IPS-18a (cell line): ENCODE measurements around the gene TPST2.
A peak's percentile ranks its signal among the peaks of the same experiment; 100 is the strongest.

Experiments
- H3K27ac ChIP-seq: one replicate; pipeline ENCODE4 v1.5.1; 2013; ENCODE audit warnings: low read length
- H3K27me3 ChIP-seq: one replicate; pipeline ENCODE4 v1.6.1; 2013; ENCODE audit warnings: mild to moderate bottlenecking, low read length; ENCODE audit not compliant: control insufficient read depth, insufficient read depth
- H3K36me3 ChIP-seq: one replicate; pipeline ENCODE4 v1.6.1; 2013; ENCODE audit warnings: low read depth, low read length; ENCODE audit not compliant: control insufficient read depth
- H3K4me1 ChIP-seq: one replicate; pipeline ENCODE4 v1.6.1; 2013; ENCODE audit warnings: low read depth, low read length; ENCODE audit not compliant: control insufficient read depth
- H3K4me3 ChIP-seq: one replicate; pipeline ENCODE4 v1.5.1; 2013; ENCODE audit warnings: low read length
- H3K9ac ChIP-seq: one replicate; pipeline ENCODE4 v1.6.1; 2013; ENCODE audit warnings: mild to moderate bottlenecking, low read length, moderate library complexity
- H3K9me3 ChIP-seq: one replicate; pipeline ENCODE4 v1.6.1; 2013; ENCODE audit warnings: low read depth, low read length; ENCODE audit not compliant: control insufficient read depth

Gene TPST2

DNA sequence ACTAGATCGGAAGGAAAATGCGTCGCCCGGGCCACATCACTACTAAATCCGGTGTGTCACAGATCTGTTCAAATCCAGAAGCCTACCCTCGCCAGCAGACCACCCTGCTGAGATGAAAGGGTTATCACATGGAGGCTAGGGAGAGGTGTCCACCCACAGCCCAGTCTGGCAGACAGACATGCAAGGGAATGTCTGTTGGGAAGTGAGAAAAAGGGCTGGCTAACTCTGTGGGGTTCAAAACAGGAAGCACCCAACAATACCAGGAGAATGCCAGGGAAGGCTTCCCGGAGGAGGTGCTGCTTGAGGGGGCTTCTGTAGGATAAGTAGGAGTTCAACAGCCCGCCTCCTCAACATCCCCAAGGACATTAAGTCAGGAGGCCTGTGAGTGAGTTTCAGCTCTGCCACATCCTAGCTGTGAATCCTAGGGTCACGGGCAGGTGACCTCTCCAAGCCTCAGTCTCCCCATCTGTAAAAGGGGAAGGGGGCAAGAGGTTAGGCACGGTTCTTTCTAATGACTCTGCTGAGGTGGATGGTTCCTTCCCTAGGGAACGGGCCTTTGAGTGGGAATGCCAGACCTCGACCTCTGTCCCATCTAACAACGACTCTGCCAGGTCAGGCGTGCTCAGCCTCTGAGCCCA, 1.1 kb downstream of the TPST2 start:
- H3K4me1 ChIP-seq: peaks cover 16% of the 10 kb centered on the region
- H3K27me3 ChIP-seq: no peaks in the 10 kb centered on the region
- H3K4me3 ChIP-seq: peak overlapping the region; percentile 87
- no peak overlapping the region for H3K27ac ChIP-seq
- H3K9me3 ChIP-seq: no peaks in the 10 kb centered on the region
- H3K9ac ChIP-seq: peak overlapping the region; percentile 77
- H3K36me3 ChIP-seq: peaks cover 11% of the 10 kb centered on the region

DNA sequence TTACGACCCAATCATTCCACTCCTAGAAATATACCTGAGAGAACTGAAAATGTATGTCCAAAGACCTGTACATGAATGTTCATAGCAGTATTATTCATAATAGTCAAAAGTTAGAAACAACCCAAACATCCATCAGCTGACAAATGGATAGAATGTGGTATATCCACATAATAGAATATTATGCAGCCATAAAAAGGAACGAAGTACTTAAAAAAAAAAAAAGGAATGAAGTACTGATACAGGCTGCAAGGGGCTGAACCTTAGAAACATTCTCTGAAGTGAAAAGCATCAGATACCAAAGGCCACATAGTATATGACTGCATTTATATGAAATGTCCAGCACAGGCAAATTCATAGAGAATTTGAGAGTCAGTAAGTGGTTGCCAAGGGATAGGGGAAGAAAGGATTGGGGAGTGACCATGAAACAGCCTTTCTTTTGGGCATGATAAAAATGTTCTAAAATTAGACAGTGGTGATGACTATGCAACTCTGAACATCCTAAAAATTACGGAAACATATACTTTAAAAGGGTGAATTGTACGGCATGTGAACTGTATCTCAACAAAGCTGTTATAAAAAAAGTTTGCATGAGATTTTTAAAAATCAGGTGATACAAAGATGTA, 1.8 kb downstream of the TPST2 start:
- Histone ChIP-seq H3K4me3 (peak overlapping the region; percentile 87), H3K27me3 (no peaks in the 10 kb centered on the region), H3K4me1 (peaks cover 16% of the 10 kb centered on the region), H3K36me3 (peaks cover 11% of the 10 kb centered on the region), H3K9me3 (no peaks in the 10 kb centered on the region), H3K9ac (no peak overlapping the region), H3K27ac (no peak overlapping the region)

DNA sequence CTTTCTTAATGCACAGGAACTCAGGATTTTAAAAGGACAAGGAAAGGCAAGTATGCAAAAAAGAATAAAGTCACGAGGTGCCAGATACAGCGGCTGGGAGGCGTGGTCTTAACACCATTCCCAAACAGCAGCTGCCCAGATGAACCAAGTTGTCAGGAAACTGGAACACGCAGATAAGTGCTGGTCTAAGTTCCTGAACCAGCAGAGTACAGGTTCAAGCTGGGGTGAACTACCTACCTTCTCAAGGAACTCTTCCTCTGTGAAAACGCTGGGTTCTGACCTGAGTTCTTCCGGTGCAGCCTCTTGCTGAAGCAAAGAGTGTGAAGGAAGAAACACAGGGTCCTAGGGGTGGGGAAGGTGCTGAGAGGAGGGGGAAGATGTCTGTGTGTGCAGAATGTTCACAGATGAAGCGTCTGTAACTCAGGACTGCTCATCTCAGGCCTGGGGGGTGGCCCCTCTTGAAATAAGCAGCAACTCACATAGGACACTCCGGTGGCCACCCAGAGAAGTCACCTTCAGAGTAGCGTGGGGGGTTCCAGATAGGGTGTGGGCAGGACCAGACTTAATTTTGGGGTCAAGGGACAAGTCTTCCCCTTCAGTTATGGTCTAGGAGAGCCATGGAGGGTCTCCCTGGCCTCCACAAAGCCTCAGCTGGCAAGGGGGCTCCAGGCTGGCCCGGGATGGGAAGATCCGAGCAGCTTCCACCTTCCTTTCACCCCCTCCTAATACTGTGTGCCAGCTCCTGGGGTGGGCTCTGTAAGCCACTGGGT, 3.2 kb downstream of the TPST2 start:
- Histone ChIP-seq H3K4me1 (peaks cover 17% of the 10 kb centered on the region), H3K27ac (no peak overlapping the region), H3K9me3 (no peaks in the 10 kb centered on the region), H3K9ac (no peak overlapping the region), H3K27me3 (no peaks in the 10 kb centered on the region), H3K36me3 (peaks cover 20% of the 10 kb centered on the region), H3K4me3 (no peak overlapping the region)

DNA sequence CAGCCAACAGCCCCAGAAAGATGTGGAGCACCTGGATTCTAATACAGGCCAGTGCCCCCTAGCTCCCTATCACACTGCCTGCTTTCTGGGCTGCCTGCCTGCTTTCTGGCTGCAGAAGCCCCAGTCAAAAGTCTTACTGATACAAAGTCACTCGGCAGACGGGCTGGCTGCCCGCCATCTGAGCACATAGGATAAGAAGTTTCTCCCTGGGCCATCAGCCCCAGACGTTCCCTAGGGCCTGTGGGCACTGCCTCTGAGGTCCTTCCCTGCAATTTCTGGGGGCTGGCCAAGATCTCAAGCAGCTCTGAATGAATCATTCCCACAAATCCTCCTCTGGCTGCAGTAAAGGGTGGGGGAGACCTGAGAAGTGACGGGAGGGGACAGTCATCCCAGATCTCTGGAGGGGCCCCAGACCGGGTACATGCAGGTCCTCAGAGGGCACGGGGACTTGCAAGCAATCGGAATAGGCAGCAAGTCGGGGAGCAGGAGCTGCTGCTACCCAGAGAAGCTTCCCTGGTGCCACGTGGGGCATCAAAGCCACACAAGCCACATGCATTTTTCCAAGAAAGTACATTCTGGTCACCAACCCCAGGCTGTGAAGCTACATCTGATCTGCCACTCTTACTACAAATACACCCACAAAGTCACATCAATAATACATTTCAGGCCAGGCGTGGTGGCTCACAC, 4.7 kb downstream of the TPST2 start:
- Histone ChIP-seq H3K4me3 (no peak overlapping the region), H3K27me3 (no peaks in the 10 kb centered on the region), H3K9ac (no peak overlapping the region), H3K9me3 (no peaks in the 10 kb centered on the region), H3K27ac (no peak overlapping the region), H3K4me1 (peaks cover 25% of the 10 kb centered on the region), H3K36me3 (peaks cover 24% of the 10 kb centered on the region)

DNA sequence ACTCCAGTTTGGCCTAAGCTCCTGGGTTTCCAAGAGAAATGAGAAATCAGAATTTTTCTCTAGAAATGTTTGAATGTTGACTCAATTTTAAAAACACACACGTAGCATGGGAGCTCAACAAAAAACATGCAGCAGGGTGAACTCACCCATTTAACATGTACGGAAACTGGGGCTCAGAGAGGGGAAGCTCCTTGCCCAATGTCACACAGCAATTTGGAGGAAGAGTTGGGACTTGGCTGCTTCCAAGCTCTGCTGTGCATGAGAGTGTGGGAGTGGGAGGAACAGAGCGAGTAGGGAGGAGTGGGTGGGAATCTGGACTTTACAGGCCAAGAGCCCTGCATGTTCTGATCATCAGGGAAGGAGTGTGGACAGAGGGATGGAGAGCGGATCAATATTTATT, 5.9 kb downstream of the TPST2 start:
- Histone ChIP-seq H3K9ac (no peak overlapping the region), H3K27me3 (no peaks in the 10 kb centered on the region), H3K36me3 (peaks cover 24% of the 10 kb centered on the region), H3K9me3 (no peaks in the 10 kb centered on the region), H3K4me1 (peaks cover 34% of the 10 kb centered on the region), H3K4me3 (no peak overlapping the region), H3K27ac (no peak overlapping the region)

DNA sequence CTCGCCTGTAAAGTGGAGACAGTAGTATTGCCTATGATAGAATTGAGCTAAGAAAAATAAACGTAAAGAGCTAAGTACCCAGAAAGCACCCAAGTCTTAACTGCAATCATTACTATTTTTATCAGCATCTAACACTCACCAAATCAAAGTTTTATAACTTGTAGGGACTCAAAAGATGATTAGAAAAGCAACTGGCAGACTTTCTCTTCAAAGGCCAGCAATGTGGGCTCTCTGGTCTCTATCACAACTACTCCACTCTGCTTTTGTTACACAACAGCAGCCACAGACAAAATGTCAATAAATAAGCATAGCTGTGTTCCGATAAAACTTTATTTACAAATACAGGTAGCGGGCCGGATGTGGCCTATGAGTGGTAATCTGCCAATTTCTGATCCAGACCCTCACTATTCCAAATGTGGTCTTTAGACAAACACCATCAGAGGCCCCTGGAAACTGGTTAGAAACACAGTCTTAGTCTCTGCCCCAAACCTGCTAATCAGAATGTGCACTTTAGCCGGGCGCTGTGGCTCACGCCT, 8.2 kb downstream of the TPST2 start:
- peaks cover 18% of the 10 kb centered on the region for H3K36me3 ChIP-seq
- H3K4me1 ChIP-seq: peaks cover 33% of the 10 kb centered on the region
- no peaks in the 10 kb centered on the region for H3K9me3 ChIP-seq
- H3K27me3 ChIP-seq: no peaks in the 10 kb centered on the region
- no peak overlapping the region for H3K9ac ChIP-seq
- no peak overlapping the region for H3K27ac ChIP-seq
- no peak overlapping the region for H3K4me3 ChIP-seq

DNA sequence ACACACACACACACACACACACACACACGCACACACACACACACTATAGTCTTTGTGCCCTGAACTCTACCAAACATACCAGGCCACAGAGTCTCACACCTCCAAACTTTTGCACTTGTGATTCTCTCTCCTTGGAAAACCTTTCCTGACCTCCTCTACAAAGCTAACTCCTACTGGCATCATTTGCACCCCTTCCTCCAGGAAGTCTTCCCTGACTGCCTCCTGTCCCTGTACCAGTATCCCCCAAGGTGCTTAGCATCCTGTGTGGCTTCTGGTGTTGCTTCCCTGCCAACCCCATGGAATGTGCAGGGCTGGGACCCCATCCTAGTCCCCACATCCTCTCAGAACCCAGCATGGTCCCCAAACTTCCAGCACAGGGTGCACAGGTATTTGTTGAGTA, 8.9 kb downstream of the TPST2 start:
- no peaks in the 10 kb centered on the region for H3K9me3 ChIP-seq
- H3K36me3 ChIP-seq: peaks cover 12% of the 10 kb centered on the region
- no peak overlapping the region for H3K4me3 ChIP-seq
- peaks cover 31% of the 10 kb centered on the region for H3K4me1 ChIP-seq
- no peak overlapping the region for H3K9ac ChIP-seq
- no peak overlapping the region for H3K27ac ChIP-seq
- no peaks in the 10 kb centered on the region for H3K27me3 ChIP-seq

DNA sequence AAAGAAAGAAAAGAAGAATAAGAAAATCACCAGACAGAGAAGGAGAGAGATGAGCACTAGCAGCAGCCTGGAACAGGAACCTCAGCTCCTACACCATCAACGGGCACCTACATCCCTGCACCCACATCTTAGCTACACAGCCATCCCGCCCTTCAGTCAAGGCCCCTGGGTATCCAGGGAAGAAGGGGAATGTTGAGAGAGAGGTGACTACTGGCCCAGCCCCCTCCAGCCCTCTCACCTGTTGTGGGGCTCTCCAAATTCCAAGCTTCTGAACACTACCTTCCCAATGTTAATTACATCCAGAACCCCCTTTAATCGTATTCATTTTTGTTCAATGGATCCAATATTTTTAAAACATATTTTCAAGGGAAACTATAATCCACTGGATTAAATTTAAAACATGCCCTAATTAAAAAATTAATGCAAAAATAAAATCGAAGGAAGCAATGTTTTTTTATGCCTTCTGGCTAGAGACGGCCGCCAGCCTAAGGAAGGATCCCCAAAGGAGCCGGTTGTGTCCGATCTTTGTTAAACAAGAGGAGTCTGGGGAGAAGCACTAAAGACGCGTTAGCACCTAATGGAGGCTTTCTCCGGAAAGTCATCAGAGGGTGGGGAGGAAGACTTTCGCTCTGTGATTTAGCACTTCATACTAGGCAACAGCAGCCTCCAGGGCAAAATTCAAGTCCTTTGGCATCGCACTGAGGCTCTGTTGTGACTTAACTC, 9.5 kb downstream of the TPST2 start:
- Histone ChIP-seq H3K27ac (no peak overlapping the region), H3K4me1 (peaks cover 31% of the 10 kb centered on the region), H3K9ac (no peak overlapping the region)

DNA sequence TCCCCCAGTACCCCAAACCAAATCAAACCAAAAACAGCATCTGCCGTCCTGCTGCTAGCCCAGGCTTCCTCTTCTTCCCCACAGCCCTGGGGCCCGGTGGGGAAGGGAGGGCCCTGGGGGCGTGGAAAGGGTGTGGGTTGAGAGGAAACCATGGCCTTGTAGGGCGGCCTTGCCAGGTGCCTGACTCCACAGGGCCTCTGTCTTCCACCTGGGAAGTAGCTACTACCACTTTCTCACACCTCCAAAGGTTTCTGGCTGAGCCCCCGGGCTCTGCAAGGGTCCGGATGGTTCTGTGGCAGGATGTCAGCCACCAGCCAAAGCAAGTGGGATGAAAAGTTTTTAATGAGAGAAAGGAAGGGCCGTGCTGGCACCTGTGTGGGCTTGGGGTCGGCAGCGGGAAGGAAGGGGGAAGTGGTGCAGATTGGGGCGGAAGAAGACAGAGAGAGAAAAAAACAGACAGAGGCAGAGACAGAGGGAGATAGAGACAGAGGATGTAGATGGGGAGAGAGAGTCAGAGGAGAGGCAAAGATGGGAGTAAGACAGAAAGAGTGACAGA, 10.5 kb downstream of the TPST2 start:
- Histone ChIP-seq H3K27me3 (no peaks in the 10 kb centered on the region), H3K9me3 (no peaks in the 10 kb centered on the region), H3K36me3 (peaks cover 16% of the 10 kb centered on the region), H3K27ac (no peak overlapping the region), H3K4me3 (no peak overlapping the region), H3K4me1 (peaks cover 27% of the 10 kb centered on the region), H3K9ac (no peak overlapping the region)

More for the DNA sequence above, 9.5 kb downstream of the TPST2 start:
- Histone ChIP-seq H3K27me3 (no peaks in the 10 kb centered on the region), H3K36me3 (peaks cover 12% of the 10 kb centered on the region), H3K9me3 (no peaks in the 10 kb centered on the region), H3K4me3 (peak overlapping the region; percentile 3)

DNA sequence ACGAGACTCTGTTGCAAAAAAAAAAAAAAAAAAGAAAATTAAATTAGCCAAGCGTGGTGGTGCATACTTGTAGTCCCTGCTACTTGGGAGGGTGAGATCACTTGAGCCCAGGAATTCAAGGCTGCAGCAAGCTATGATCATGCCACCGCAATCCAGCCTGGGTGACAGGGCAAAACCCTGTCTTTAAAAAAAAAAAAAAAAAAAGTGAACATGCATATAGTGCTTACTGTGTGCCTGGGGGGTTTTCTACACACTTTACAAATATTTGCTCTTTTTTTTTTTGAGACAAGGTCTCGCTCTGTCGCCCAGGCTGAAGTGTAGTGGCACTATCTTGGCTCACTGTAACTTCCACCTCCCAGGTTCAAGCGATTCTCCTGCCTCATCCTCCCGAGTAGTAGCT, 12.9 kb downstream of the TPST2 start:
- H3K9me3 ChIP-seq: no peaks in the 10 kb centered on the region
- peaks cover 38% of the 10 kb centered on the region for H3K4me1 ChIP-seq
- no peak overlapping the region for H3K27ac ChIP-seq
- peaks cover 10% of the 10 kb centered on the region for H3K36me3 ChIP-seq
- no peak overlapping the region for H3K4me3 ChIP-seq
- no peaks in the 10 kb centered on the region for H3K27me3 ChIP-seq
- no peak overlapping the region for H3K9ac ChIP-seq
